Progenitor cell of endocrine pancreas (in vitro differentiated cells): ENCODE measurements around the gene CTPS1. TPM values are rescaled to one million over a fixed set of nuclear protein-coding genes. Genes with fewer than 3 reads are reported as not detected.
A peak's percentile ranks its signal among the peaks of the same experiment; 100 is the strongest.

ENCODE experiments used
- DNase-seq: peaks from one replicate; pipeline ENCODE4 v3.0.0; 2021; ENCODE audit warnings: low spot score; ENCODE audit not compliant: unreplicated experiment
- H3K27ac Mint-ChIP-seq: 2 replicates; pipeline ENCODE4 v1.8.0; 2021; ENCODE audit warnings: mild to moderate bottlenecking, moderate library complexity, mixed read lengths
- H3K27me3 Mint-ChIP-seq: 2 replicates; pipeline ENCODE4 v1.8.0; 2021; ENCODE audit warnings: mixed read lengths
- H3K36me3 Mint-ChIP-seq: 2 replicates; pipeline ENCODE4 v1.8.0; 2022; ENCODE audit warnings: mixed read lengths; ENCODE audit not compliant: insufficient read depth
- H3K4me1 Mint-ChIP-seq: 2 replicates; pipeline ENCODE4 v1.8.0; 2021; ENCODE audit warnings: low read depth, mixed read lengths
- H3K4me3 Mint-ChIP-seq: 2 replicates; pipeline ENCODE4 v1.8.0; 2021; ENCODE audit warnings: low read depth, mild to moderate bottlenecking, moderate library complexity, mixed read lengths
- H3K9me3 Mint-ChIP-seq: 2 replicates; pipeline ENCODE4 v1.8.0; 2021; ENCODE audit warnings: low read depth, mixed read lengths
- CTCF ChIP-seq: fragments of 200-600 bp; sonication (generic); IDR thresholded peaks from one replicate; pipeline ENCODE4 v1.5.0; 2021; ENCODE audit warnings: antibody characterized with exemption, mild to moderate bottlenecking; ENCODE audit not compliant: unreplicated experiment
- total RNA-seq: library from RNA; stranded (reverse); gene quantifications from 2 replicates; pipeline ENCODE4 v1.2.1, GENCODE V29; 2021

CTPS1 gene
- total RNA-seq, 1 donor from 2014 or later = 37.6 TPM

- Mint-ChIP-seq H3K9me3 (no peaks in the 10 kb centered on the region), H3K4me1 (peaks cover 3% of the 10 kb centered on the region), H3K27me3 (no peaks in the 10 kb centered on the region), H3K36me3 (peaks cover 5% of the 10 kb centered on the region), H3K4me3 (no peak within 1 kb of the TSS), H3K27ac (peak within 1 kb of the TSS; percentile 56)
- no peak for TF ChIP-seq CTCF
- no peak for DNase-seq
Observed at GRCh38 chr1:41021526-41022308, 42.2 kb downstream of the CTPS1 start, which contains the start of gene SLFNL1. Gene SLFNL1 (minus strand): TSS chr1:41021725. CDS start chr1:41020660, 1,065 bp downstream.

- Mint-ChIP-seq H3K36me3 (peaks cover 5% of the 10 kb centered on the region), H3K27me3 (no peaks in the 10 kb centered on the region), H3K27ac (peak overlapping the region; percentile 56), H3K9me3 (no peaks in the 10 kb centered on the region), H3K4me1 (peaks cover 3% of the 10 kb centered on the region), H3K4me3 (no peak overlapping the region)
- no peak for DNase-seq
- no peak for TF ChIP-seq CTCF
Observed at GRCh38 chr1:41022424-41022823, 42.9 kb downstream of the CTPS1 start.

GRCh38 chr1:41023279-41023990 is 43.9 kb downstream of the CTPS1 start:
- peak; percentile 30 for TF ChIP-seq CTCF
- Mint-ChIP-seq H3K4me1 (peaks cover 3% of the 10 kb centered on the region), H3K9me3 (no peaks in the 10 kb centered on the region), H3K27me3 (no peaks in the 10 kb centered on the region), H3K27ac (peak overlapping the region; percentile 65), H3K4me3 (no peak overlapping the region), H3K36me3 (peaks cover 9% of the 10 kb centered on the region)
- no peak for DNase-seq

- Mint-ChIP-seq H3K27me3 (no peaks in the 10 kb centered on the region), H3K27ac (peak overlapping the region; percentile 60), H3K36me3 (peaks cover 10% of the 10 kb centered on the region), H3K4me1 (peaks cover 3% of the 10 kb centered on the region), H3K4me3 (no peak overlapping the region), H3K9me3 (no peaks in the 10 kb centered on the region)
- no peak for DNase-seq
- no peak for TF ChIP-seq CTCF
Observed at GRCh38 chr1:41024953-41025352, 45.5 kb downstream of the CTPS1 start.

- Mint-ChIP-seq H3K36me3 (peaks cover 15% of the 10 kb centered on the region), H3K4me3 (no peak overlapping the region), H3K4me1 (peaks cover 3% of the 10 kb centered on the region), H3K27me3 (no peaks in the 10 kb centered on the region), H3K27ac (peak overlapping the region; percentile 85), H3K9me3 (no peaks in the 10 kb centered on the region)
- no peak for TF ChIP-seq CTCF
- DNase-seq = no peak
Observed at GRCh38 chr1:41025979-41026819, 46.7 kb downstream of the CTPS1 start.
